GOT3 (cell line): ENCODE results near the gene TGFB2.

Experiments
- DNase-seq: peaks from one replicate; lab custom pipeline; 2025; ENCODE audit warnings: mixed read lengths; lab: John Stamatoyannopoulos, UW

TGFB2 gene

DNA sequence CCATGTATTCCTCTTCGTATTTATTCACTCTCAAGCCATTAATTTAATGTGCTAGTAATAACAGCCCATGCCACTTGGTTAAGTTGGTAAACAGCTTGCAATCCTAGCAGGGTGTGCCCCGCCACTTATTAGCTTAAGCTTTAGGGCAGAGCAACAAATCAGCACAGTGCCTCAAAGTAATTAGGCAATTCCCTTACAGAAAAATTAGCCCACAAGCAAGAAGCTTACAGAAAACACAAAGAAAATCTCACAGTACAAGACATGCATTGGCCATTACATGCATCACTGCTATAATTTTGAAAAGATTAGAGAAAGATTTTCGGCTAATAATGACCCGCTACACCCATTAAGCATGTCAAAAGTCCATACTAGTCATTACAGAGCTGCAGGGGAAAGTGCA lies 47.6 kb downstream of the TGFB2 start:
- no peak for DNase-seq

GRCh38 chr1:218394416-218394815 lies 49.3 kb downstream of the TGFB2 start:
- DNase-seq: no peak

- DNase-seq: no peak
Measured at GRCh38 chr1:218394989-218395388, 49.9 kb downstream of the TGFB2 start.

GRCh38 chr1:218395916-218396315 lies 50.8 kb downstream of the TGFB2 start:
- DNase-seq: no peak

DNA sequence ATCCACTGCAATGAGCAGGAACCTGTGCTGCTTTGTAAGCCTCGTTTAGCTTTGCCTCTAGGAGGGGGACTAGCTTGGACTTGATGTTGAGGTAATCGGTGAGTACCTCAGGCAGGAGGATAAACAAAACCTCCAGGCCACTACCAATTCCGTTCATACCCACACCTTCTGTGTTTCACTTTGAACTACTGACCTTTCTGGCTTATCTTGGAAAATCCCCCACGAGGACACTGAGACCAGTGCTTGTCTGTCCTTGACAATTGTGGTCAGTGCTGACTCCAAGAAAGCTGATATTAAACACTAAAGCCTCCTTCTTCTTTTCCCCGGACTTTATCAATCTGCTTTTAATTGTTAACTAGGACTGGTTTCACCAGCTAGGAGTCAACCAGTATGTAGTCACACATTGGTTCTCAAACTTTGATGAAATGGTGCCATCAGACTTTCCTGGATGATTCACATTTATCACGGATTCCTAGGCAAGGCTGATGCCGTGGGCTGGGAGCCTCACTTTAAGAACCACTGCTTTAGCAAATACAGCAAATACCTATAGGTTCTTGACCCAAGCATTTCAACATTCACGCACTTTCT lies 52.7 kb downstream of the TGFB2 start:
- no peak for DNase-seq

DNA sequence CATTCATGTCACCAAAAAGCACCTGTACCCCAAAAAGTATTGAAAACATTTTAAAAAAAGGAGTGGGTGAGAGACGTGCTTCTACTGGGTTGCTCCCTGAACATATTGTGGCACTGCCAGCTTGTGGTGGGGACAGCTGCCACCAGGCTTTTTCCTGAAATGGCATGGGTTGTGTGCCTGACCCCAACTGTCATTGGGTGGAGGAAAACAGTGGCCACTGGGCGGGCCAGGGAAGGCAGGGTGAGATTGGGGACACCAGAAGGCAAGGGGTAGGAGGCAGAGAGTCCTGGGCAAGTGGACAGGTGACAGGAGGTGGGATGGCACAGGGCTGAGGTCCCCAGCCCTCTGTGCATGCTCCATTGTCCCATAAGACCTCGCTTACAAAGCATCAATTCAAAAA lies 55.5 kb downstream of the TGFB2 start:
- DNase-seq: no peak

DNA sequence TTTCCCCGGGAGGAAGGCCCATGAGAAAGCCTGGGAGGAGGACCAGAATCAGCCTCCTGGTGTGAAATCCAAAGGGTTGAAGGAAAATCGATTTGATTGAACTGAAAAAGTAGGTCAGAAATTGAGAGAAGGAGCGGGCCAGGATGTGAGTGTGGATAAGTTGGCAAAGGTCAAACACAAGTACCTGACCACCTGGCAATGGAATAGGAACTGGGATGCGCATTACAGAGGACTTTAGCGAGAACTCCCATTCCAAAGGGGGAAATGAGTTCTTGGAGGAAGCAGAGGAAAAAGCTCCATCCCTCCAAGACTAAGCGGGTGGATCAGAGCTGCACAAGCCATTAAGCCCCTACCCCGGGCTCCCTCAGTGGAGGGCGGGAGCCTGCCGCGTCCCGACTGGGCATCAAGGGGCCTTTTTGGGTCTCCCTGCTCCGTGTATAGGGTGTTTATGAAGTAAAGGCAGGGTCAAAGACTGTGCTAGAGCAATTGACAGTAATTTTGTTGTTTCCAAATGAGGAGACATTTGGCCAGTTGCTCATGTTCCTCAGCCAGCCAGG lies 56.4 kb downstream of the TGFB2 start:
- DNase-seq: no peak

DNA sequence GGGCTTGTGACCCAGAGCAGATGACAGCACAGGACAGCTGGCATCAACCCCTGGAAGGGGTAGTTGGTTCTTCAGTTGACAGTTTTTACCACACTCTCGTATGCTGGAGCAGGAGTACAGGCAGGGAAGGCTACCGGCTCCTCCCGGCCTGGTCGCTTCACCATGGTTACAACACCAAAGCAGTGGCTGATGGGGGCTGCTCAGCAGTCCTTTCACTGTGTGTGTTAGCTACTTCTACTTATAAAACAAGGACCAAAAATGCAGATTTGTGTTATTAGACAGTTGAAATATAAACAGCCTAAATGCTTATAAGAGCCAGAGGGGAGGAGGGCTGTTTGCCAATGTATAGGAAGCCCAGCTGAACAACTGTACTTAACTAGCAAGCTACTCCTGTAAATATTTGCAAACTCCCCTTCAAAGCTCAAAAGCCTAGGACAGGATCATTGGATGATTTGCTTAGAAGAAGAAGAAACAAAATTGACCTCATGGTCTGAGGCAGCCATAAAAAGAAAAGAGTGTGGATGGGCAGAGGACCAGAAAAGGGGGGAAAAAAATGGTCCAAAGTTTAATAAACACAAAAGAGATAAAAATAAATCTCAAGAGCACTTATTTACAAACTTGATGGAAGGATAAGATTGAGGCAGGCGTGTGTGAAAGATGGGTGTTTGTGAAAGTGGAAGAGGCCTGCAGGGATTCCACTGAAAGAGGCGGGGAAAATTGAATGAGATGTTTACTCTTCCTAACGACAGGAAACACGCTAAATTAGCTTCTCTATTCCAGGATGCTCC lies 57.1 kb downstream of the TGFB2 start:
- no peak for DNase-seq

DNA sequence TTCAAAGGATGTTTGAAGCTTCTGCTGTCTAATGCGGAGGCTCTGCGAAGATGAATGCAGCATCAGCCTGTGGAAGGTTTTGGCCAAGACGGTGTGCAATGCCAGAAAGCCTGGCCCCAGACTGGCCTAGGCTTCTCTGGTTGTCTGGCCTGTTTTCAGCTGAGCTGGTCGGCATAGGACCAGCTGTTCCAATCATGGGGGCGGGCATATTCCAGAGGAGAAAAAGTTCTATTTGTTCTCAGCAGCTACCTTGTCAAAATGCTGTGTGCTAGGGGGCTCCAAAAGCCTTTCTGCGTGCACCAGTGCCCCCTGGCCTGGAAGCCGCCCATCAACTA lies 57.6 kb downstream of the TGFB2 start:
- no peak for DNase-seq

GRCh38 chr1:218403300-218403699 lies 58.2 kb downstream of the TGFB2 start:
- no peak for DNase-seq

GRCh38 chr1:218407630-218408029 lies 62.5 kb downstream of the TGFB2 start:
- no peak for DNase-seq

- DNase-seq: no peak
Measured at GRCh38 chr1:218408135-218408534, 63.0 kb downstream of the TGFB2 start.

DNA sequence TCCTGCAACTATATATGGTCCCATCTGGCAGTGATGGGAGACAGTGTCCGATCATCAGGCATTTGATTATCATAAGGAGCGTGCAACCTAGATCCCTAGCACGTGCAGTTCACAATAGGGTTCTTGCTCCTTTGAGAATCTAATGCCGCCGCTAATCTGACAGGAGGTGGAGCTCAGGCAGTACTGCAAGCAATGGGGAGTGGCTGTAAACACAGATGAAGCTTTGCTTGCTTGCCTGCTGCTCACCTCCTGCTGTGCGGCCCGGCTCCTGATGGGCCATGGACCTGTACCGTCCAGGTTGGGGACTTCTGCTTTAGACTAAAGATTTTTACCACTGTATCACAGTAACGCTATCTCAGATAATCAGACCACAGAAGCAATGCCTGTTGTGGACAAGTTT lies 63.8 kb downstream of the TGFB2 start:
- DNase-seq: no peak

DNA sequence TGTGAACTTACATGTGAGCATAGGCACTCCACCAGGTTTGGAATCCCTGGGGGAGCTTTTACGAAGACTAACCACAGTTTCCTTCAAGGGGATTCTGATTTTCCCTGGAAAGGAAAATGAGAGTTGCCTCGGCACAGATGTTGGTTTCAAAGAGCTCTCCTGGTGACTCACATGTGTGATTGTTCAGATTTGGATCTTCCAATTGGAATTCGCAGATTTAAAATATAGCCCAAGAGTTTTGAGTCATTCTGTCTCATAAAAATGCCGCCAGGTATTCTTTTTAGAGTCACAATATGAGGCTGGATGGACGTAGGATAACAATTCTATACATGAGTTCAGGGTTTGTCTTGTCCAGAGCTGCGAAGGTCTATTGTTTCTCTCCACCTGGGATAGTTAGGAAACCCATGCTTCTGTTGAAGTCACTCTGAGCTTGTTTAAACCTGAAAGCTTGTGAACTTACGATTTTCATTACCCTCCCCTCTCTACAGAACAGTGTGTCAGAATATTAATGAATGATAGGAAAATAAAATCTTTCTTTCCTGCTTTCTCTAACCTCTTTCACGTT lies 64.9 kb downstream of the TGFB2 start:
- DNase-seq: no peak

GRCh38 chr1:218411101-218411500 lies 66.0 kb downstream of the TGFB2 start:
- DNase-seq: no peak

GRCh38 chr1:218412171-218412570 lies 67.0 kb downstream of the TGFB2 start:
- DNase-seq: no peak

DNA sequence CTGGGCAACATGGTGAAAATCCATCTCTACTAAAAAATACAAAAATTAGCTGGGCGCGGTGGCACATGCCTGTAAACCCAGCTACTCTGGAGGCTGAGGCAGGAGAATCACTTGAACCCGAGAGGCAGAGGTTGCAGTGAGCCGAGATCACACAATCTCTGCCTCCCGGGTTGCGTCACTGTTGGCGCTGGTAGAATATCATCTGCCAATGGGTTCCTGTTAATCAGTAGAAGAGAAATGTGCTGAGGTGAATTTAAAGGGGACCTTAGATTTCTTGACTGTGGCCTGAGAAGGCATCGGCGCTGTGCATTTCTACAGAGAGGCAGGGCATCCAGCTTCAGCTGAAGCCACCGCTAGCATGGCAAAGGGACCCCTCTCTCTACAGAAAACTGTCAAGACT lies 68.0 kb downstream of the TGFB2 start:
- no peak for DNase-seq

DNA sequence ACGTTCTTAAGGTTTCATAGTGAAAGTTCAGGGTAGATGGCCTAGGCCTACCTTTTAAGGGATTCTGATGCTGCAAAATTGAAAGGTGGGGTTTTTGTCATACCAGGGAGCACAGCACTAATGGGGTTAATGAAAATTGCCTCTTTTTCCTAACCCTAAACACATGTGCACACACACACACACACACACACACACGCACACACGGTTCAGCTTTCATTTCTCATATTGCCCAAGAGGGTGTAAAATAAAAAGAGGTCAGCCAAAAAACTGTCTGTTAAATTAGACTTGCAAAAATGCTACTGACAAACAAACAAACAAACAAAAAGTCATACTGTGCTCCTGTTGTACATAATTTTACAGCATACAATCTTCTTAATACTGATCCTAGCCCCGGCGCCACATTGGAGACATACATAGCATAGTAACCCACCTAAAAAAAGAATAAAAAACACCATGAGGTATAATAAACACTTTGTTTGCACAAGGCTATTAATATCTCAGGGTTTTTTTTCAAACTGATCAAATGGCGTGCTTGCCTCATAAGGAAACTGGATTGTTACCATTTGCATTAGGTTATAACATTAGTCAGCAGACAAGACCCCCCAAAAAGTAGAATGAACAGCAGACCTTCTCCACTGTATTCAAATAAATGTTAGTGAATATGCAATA lies 69.1 kb downstream of the TGFB2 start:
- no peak for DNase-seq

GRCh38 chr1:218415726-218416125 lies 70.6 kb downstream of the TGFB2 start:
- DNase-seq: no peak

DNA sequence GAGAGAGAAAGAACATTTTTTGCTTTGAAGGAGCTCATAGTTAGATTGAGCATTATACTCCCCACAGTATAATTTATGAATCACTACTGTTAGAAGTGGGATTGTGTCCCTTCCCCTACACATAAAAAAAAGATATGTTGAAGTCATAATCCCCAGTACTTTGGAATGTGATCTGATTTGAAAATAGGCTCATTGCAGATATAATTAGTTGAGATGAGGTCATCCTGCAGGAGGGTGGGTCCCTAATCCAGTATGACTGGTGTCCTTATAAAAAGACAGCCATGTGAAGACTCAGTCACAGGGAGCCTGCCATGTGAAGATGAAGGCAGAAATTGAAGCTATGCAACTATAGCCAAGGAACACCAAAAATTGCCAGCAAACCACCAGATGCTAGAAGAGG lies 76.4 kb downstream of the TGFB2 start:
- DNase-seq: no peak

DNA sequence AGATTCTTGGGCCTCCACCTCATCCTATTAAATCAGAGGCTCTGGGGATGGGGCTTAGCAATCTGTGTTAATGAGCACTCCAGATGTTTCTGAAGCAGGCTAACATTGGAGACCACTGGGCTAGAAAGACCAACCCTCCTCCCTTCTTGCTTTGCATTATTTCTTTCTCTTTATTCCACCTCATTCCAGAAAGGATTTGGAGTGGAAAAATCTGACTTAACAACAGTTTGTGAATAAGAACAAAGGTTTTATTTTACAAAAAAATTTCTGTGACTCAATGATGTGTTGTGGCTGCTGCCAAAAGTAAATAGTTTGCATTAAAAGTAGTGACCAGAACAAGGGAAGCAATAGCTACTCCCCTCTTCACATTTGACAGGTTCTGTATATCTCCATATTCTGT lies 79.4 kb downstream of the TGFB2 start:
- no peak for DNase-seq

GRCh38 chr1:218425647-218426342 lies 80.7 kb downstream of the TGFB2 start:
- DNase-seq: no peak
